GM12878 (cell line): ENCODE results near the gene S1PR2. TPM values are rescaled to one million over a fixed set of nuclear protein-coding genes. Genes with fewer than 3 reads are reported as not detected.

ENCODE experiments used
- ATAC-seq: fragments of 200-7000 bp; cut with Tn5 transposase; 3 replicates; pipeline ENCODE4 v1.9.1; 2020; ENCODE audit warnings: mild to moderate bottlenecking, moderate library complexity
- BruUV-seq: library from RNA; stranded (reverse); fragments of 400-500 nt; replicated peaks from 2 replicates; lab custom pipeline; 2021; lab: Mats Ljungman, UMichigan
- CTCF ChIA-PET: fragments of 300-600 bp; sonication (Branson Sonifier 250); formaldehyde crosslinking; extraction: SDS; loops from one replicate; lab custom pipeline; 2021; ENCODE audit warnings: inconsistent platforms; lab: Yijun Ruan, JAX
- POLR2A ChIA-PET: fragments of 350-600 bp; formaldehyde crosslinking; extraction: SDS; loops from one replicate; lab custom pipeline; 2021; ENCODE audit warnings: inconsistent platforms; lab: Charles Lee
- RAD21 ChIA-PET: fragments of 300-600 bp; sonication (Branson Sonifier 250); formaldehyde crosslinking; loops from one replicate; lab custom pipeline; 2023; ENCODE audit warnings: antibody characterized with exemption; ENCODE audit not compliant: unreplicated experiment; lab: Charles Lee
- SMC1A ChIA-PET: fragments of 300-600 bp; sonication (Branson Sonifier 250); formaldehyde crosslinking; loops from one replicate; lab custom pipeline; 2023; ENCODE audit not compliant: unreplicated experiment, uncharacterized antibody; lab: Charles Lee
- DNase-seq: peaks from one replicate; pipeline ENCODE4 v3.0.0-alpha.2; 2011; ENCODE audit warnings: low read depth, low spot score
- FAIRE-seq: peaks from 3 replicates; lab custom pipeline; 2011; peaks lifted over from hg19 to GRCh38; lab: Jason Lieb, UNC
- H2AFZ ChIP-seq: 2 replicates; pipeline ENCODE4 v1.6.0; 2011; ENCODE audit warnings: low read depth, low read length, control low read depth; ENCODE audit not compliant: control insufficient read depth
- H3K27ac ChIP-seq: 2 replicates; pipeline ENCODE4 v1.5.1; 2011; ENCODE audit warnings: control low read depth; ENCODE audit not compliant: control insufficient read depth, insufficient read depth
- H3K27me3 ChIP-seq, 2 experiments: replicated peaks in 1 of 2; 2 replicates each; pipeline versions ENCODE4 v1.6.0 to v1.6.1; 2011; ENCODE audit warnings: low read length in 1 of 2; ENCODE audit not compliant: control insufficient read depth in 2 of 2, insufficient read depth in 2 of 2
- H3K36me3 ChIP-seq, 2 experiments: 2 replicates each; pipeline ENCODE4 v1.5.1; 2011; ENCODE audit warnings: low read length in 1 of 2; ENCODE audit not compliant: control insufficient read depth in 2 of 2, insufficient read depth in 2 of 2
- H3K4me1 ChIP-seq: 2 replicates; pipeline ENCODE4 v1.6.1; 2011; ENCODE audit warnings: mild to moderate bottlenecking, low read length, moderate library complexity, mixed read lengths; ENCODE audit not compliant: control insufficient read depth, insufficient read depth
- H3K4me2 ChIP-seq: 2 replicates; pipeline ENCODE4 v1.6.0; 2011; ENCODE audit warnings: control low read depth; ENCODE audit not compliant: control insufficient read depth, insufficient read depth
- H3K4me3 ChIP-seq: fragments of 200-600 bp; sonication (generic); 2 replicates; pipeline ENCODE4 v1.5.1; 2016
- H3K79me2 ChIP-seq: 2 replicates; pipeline ENCODE4 v1.6.0; 2011; ENCODE audit warnings: low read length; ENCODE audit not compliant: control insufficient read depth, insufficient read depth
- H3K9ac ChIP-seq: 2 replicates; pipeline ENCODE4 v1.8.0; 2011; ENCODE audit warnings: low read length, control low read depth, mixed read lengths; ENCODE audit not compliant: control insufficient read depth, insufficient read depth
- H3K9me3 ChIP-seq: replicated peaks from 3 replicates; pipeline ENCODE4 v1.5.1; 2011; ENCODE audit warnings: mild to moderate bottlenecking, low read length; ENCODE audit not compliant: control insufficient read depth, insufficient read depth
- H4K20me1 ChIP-seq: 2 replicates; pipeline ENCODE4 v1.6.0; 2011; ENCODE audit not compliant: control insufficient read depth, insufficient read depth
- ATF3 ChIP-seq: IDR thresholded peaks from 2 replicates; pipeline ENCODE4 v1.6.1; 2011; ENCODE audit warnings: low read depth, mild to moderate bottlenecking, low read length, moderate library complexity, borderline replicate concordance; ENCODE audit errors: extremely low read depth
- BCL3 ChIP-seq: IDR thresholded peaks from 2 replicates; pipeline ENCODE4 v1.6.1; 2011; ENCODE audit warnings: borderline replicate concordance, low read depth, mild to moderate bottlenecking, moderate library complexity, low read length; ENCODE audit not compliant: insufficient read depth, poor library complexity, severe bottlenecking
- CHD4 ChIP-seq: fragments of 200-600 bp; sonication (generic); IDR thresholded peaks from 2 replicates; pipeline ENCODE4 v1.6.1; 2016; ENCODE audit warnings: mild to moderate bottlenecking
- EED ChIP-seq: sonication (generic); IDR thresholded peaks from 2 replicates; pipeline ENCODE4 v1.6.1; 2016; ENCODE audit warnings: antibody characterized with exemption, low read depth
- HDAC2 ChIP-seq: fragments of 200-600 bp; sonication (generic); IDR thresholded peaks from 2 replicates; pipeline ENCODE4 v1.6.1; 2017
- IKZF2 ChIP-seq, 2 experiments: fragments of 450-650 bp; IDR thresholded peaks; 2 replicates each; pipeline ENCODE4 v1.6.1; 2017; ENCODE audit warnings: mild to moderate bottlenecking in 2 of 2, moderate library complexity in 2 of 2
- IRF4 ChIP-seq: IDR thresholded peaks from 2 replicates; pipeline ENCODE4 v1.6.1; 2011; ENCODE audit warnings: low read depth, low read length
- JUND ChIP-seq: IDR thresholded peaks from 2 replicates; pipeline ENCODE4 v1.6.1; 2012; ENCODE audit warnings: low read depth, mild to moderate bottlenecking, low read length, improper control_type of control experiment, moderate library complexity
- MYC ChIP-seq: IDR thresholded peaks from 2 replicates; pipeline ENCODE4 v1.6.1; 2011; ENCODE audit warnings: mild to moderate bottlenecking, low read length, moderate library complexity, inconsistent platforms; ENCODE audit not compliant: insufficient read depth, insufficient replicate concordance, insufficient read length, severe bottlenecking
- NFIC ChIP-seq: IDR thresholded peaks from 2 replicates; pipeline ENCODE4 v1.6.1; 2012; ENCODE audit warnings: low read depth, mild to moderate bottlenecking, inconsistent platforms, low read length, moderate library complexity
- PAX5 ChIP-seq: IDR thresholded peaks from 2 replicates; pipeline ENCODE4 v1.6.1; 2011; ENCODE audit warnings: low read depth, low read length, borderline replicate concordance
- POLR2AphosphoS5 ChIP-seq: IDR thresholded peaks from 2 replicates; pipeline ENCODE4 v1.6.1; 2011; ENCODE audit warnings: mild to moderate bottlenecking, low read length, inconsistent platforms
- POU2F2 ChIP-seq: IDR thresholded peaks from 3 replicates; pipeline ENCODE4 v1.6.1; 2011; ENCODE audit warnings: low read depth, mild to moderate bottlenecking, low read length, borderline replicate concordance
- SMAD5 ChIP-seq: IDR thresholded peaks from 2 replicates; pipeline ENCODE4 v1.6.1; 2016; ENCODE audit warnings: antibody characterized with exemption, low read depth
- SUPT20H ChIP-seq: IDR thresholded peaks from 2 replicates; pipeline ENCODE4 v1.6.1; 2011; ENCODE audit warnings: low read depth, mild to moderate bottlenecking, low read length, moderate library complexity, borderline replicate concordance; ENCODE audit not compliant: control insufficient read depth
- SUZ12 ChIP-seq: fragments of 200-600 bp; sonication (generic); IDR thresholded peaks from one replicate; pipeline ENCODE4 v1.6.1; 2018; ENCODE audit warnings: antibody characterized with exemption, mild to moderate bottlenecking; ENCODE audit not compliant: unreplicated experiment
- ZBTB4 ChIP-seq: fragments of 450-650 bp; formaldehyde crosslinking; IDR thresholded peaks from 2 replicates; pipeline ENCODE4 v1.4.0; 2022; ENCODE audit warnings: mild to moderate bottlenecking, moderate library complexity
- ZSCAN29 ChIP-seq: fragments of 450-650 bp; IDR thresholded peaks from 2 replicates; pipeline ENCODE4 v1.6.1; 2017; ENCODE audit warnings: mild to moderate bottlenecking, moderate library complexity
- WGBS: methylation state at CpG from one replicate; pipeline ENCODE4 v1.1.6; 2016; ENCODE audit warnings: low lambda C conversion rate; ENCODE audit not compliant: insufficient replicate concordance, insufficient coverage; ENCODE audit errors: missing lambda C conversion rate; 5-methylcytosine and 5-hydroxymethylcytosine counted together
- in situ Hi-C: fragments of 300-500 bp; cut with MboI; formaldehyde crosslinking; loops from 9 replicates; pipeline ENCODE4 v1.14.3; 2018; ENCODE audit warnings: mixed read lengths
- intact Hi-C: fragments of 100-400 bp; cut with micrococcal nuclease; formaldehyde crosslinking; loops from one replicate; pipeline ENCODE4 v1.14.2; 2022; ENCODE audit not compliant: unreplicated experiment
- polyA plus RNA-seq, 11 experiments: library from polyadenylated mRNA; depleted of rRNA in 4 of 11; unstranded in 6 of 11; stranded (reverse) in 5 of 11; fragments of >200 nt; fragmentation: Nextera tagmentation in 4 of 11; fragmentation: Illumina TruSeq in 1 of 11; extraction: Ambion mirVana in 4 of 11; extraction: Trizol in 1 of 11; gene quantifications; 1 replicate in 1 of 11; 2 replicates in 10 of 11; pipeline versions ENCODE4 v1.2.1 to v1.2.3, GENCODE V29; 2011 to 2016; ENCODE audit warnings: inconsistent platforms in 2 of 11, missing spikeins in 2 of 11, low read depth in 1 of 11
- total RNA-seq, 4 experiments: library from RNA; depleted of rRNA in 3 of 4; stranded (reverse); fragments of >200 nt in 3 of 4; fragmentation: Illumina TruSeq in 1 of 4; extraction: Trizol in 1 of 4; gene quantifications; 2 replicates each; pipeline versions ENCODE4 v1.2.1 to v1.2.3, GENCODE V29; 2013 to 2021

Gene S1PR2
- total and polyA plus RNA-seq, 10 of the 15 experiments (the other 5 are each of a cell fraction or from before 2014, with no cell fraction given), result 4.9 to 26.8 (median 11.6) TPM

GRCh38 chr19:10194500-10195198, 36.5 kb downstream of the S1PR2 start, which contains the start of gene DNMT1:
Gene DNMT1 (minus strand): TSS chr19:10194953. CDS start chr19:10194899, 54 bp downstream.
- DNase-seq, result peak; percentile 87
- no peaks in the 10 kb centered on the region for H3K27me3 ChIP-seq
- peaks cover 50% of the 10 kb centered on the region for H3K79me2 ChIP-seq
- H3K9ac ChIP-seq, result peak within 1 kb of the TSS; percentile 99
- peak; percentile 98 for FAIRE-seq
- H3K27ac ChIP-seq, result peak within 1 kb of the TSS; percentile 91
- H4K20me1 ChIP-seq, result no peaks in the 10 kb centered on the region
- peak within 1 kb of the TSS; percentile 100 for H3K4me3 ChIP-seq
- H3K4me1 ChIP-seq, result peaks cover 23% of the 10 kb centered on the region
- ChIA-PET RAD21 (interaction anchor here (0.6 to 3.2 kb wide), 9 partner anchors 25 to 223 kb away, joined by 3 to 18 read pairs (median 4); partner anchors contain the start of genes ICAM1 and TYK2), POLR2A (interaction anchor here (0.6 to 1.8 kb wide), 7 partner anchors 19 to 246 kb away, joined by 3 to 7 read pairs (median 4); partner anchors contain the start of genes PPAN and TYK2), CTCF (interaction anchor here (0.6 to 1.9 kb wide), 7 partner anchors 41 to 264 kb away, joined by 3 to 19 read pairs (median 4); no protein-coding TSS in a partner anchor), SMC1A (interaction anchor here (0.6 to 2.1 kb wide), 7 partner anchors 20 to 262 kb away, joined by 3 to 12 read pairs (median 3); no protein-coding TSS in a partner anchor)
- H3K4me2 ChIP-seq, result peak within 1 kb of the TSS; percentile 95
- intact Hi-C loops (loop anchor here (2.0 to 5.0 kb wide), 2 partner anchors 43 to 56 kb away; no protein-coding TSS in a partner anchor), in situ Hi-C loops (no loop called here)
- peak; percentile 95 for ATAC-seq
- H3K36me3 ChIP-seq, result peaks cover 2 to 7% of the 10 kb centered on the region in 2 experiments; a peak in 3 of 4 replicates
- no TSS peak for BruUV-seq
- H2AFZ ChIP-seq, result peak within 1 kb of the TSS; percentile 93
- H3K9me3 ChIP-seq, result no peaks in the 10 kb centered on the region; the same call in 2 of the 3 replicates
- 1% methylated on average over 68 of the region's 71 CpGs for WGBS
- TF ChIP-seq IRF4, result no peak
- no peak for TF ChIP-seq ATF3
- TF ChIP-seq CHD4, result no peak
- TF ChIP-seq PAX5, result 0 out of 2 replicates have a peak, but pooled peaks have one; percentile 41
- peak; percentile 84 for TF ChIP-seq SMAD5
- TF ChIP-seq MYC, result peak; percentile 31
- TF ChIP-seq SUZ12, result no peak
- TF ChIP-seq JUND, result peak; percentile 100
- TF ChIP-seq EED, result peak; percentile 40; the same call in 1 of the 2 replicates
- TF ChIP-seq ZBTB4, result no peak
- no peak for TF ChIP-seq BCL3
- TF ChIP-seq POU2F2, result peak; percentile 42; the same call in 1 of the 3 replicates
- TF ChIP-seq POLR2AphosphoS5, result peak; percentile 88
- TF ChIP-seq SUPT20H, result no peak
- TF ChIP-seq NFIC, result no peak; the same call in 1 of the 2 replicates
- TF ChIP-seq HDAC2, result 0 out of 2 replicates have a peak, but pooled peaks have one; percentile 47
- TF ChIP-seq IKZF2 (IDR thresholded peaks at IDR 0.05), result no peak
- no peak for TF ChIP-seq ZSCAN29
